GDM1 (cell line): ENCODE measurements around the gene TM9SF2.
"Not testable (repeated sequence)": the region's sequence is repeated elsewhere in the genome, so short reads cannot be mapped to it uniquely, and the experiment has no call there.

Experiments used
- DNase-seq: peaks from one replicate; lab custom pipeline; 2025; lab: John Stamatoyannopoulos, UW

Gene TM9SF2

GRCh38 chr13:99536023-99536422 is 34.8 kb downstream of the TM9SF2 start:
- DNase-seq, result no peak

- DNase-seq, result no peak
Observed at GRCh38 chr13:99540530-99540929, 39.3 kb downstream of the TM9SF2 start.

GRCh38 chr13:99542788-99543406 is 41.6 kb downstream of the TM9SF2 start:
- no peak for DNase-seq

GRCh38 chr13:99545361-99545760 is 44.1 kb downstream of the TM9SF2 start:
- DNase-seq, result no peak

GRCh38 chr13:99545979-99546378 is 44.7 kb downstream of the TM9SF2 start:
- no peak for DNase-seq

GRCh38 chr13:99546878-99547277 is 45.6 kb downstream of the TM9SF2 start:
- DNase-seq, result no peak

- DNase-seq, result no peak
Observed at GRCh38 chr13:99548448-99548847, 47.2 kb downstream of the TM9SF2 start.

GRCh38 chr13:99553033-99553432 is 51.8 kb downstream of the TM9SF2 start:
- DNase-seq, result no peak

- no peak for DNase-seq
Observed at GRCh38 chr13:99555149-99555548, 53.9 kb downstream of the TM9SF2 start.

GRCh38 chr13:99556867-99557443 is 55.7 kb downstream of the TM9SF2 start:
- no peak for DNase-seq

- DNase-seq, result no peak
Observed at GRCh38 chr13:99558570-99559180, 57.4 kb downstream of the TM9SF2 start.

GRCh38 chr13:99559560-99559959 is 58.3 kb downstream of the TM9SF2 start:
- no peak for DNase-seq

- no peak for DNase-seq
Observed at GRCh38 chr13:99563404-99563803, 62.1 kb downstream of the TM9SF2 start.

- DNase-seq, result no peak
Observed at GRCh38 chr13:99564386-99564785, 63.1 kb downstream of the TM9SF2 start.

GRCh38 chr13:99565478-99566124 is 64.3 kb downstream of the TM9SF2 start:
- DNase-seq, result no peak

GRCh38 chr13:99566125-99567083 is 65.1 kb downstream of the TM9SF2 start:
- no peak for DNase-seq

- DNase-seq, result not testable (repeated sequence)
Observed at GRCh38 chr13:99568901-99569300, 67.6 kb downstream of the TM9SF2 start.

- no peak for DNase-seq
Observed at GRCh38 chr13:99572131-99572530, 70.9 kb downstream of the TM9SF2 start.

- no peak for DNase-seq
Observed at GRCh38 chr13:99572921-99573320, 71.6 kb downstream of the TM9SF2 start.

- DNase-seq, result no peak
Observed at GRCh38 chr13:99575376-99576120, 74.3 kb downstream of the TM9SF2 start.
